HepG2 (cell line): Measurements from ENCODE around the gene RTEL1. TPM values are rescaled to one million over a fixed set of nuclear protein-coding genes. Genes with fewer than 3 reads are reported as not detected.
A peak's percentile ranks its signal among the peaks of the same experiment; 100 is the strongest.

Experiments used
- ARNT2 ChIP-seq: sonication (generic); formaldehyde crosslinking; IDR thresholded peaks from 2 replicates; pipeline ENCODE4 v1.8.0; 2022; ENCODE audit warnings: mild to moderate bottlenecking, low read depth, missing genetic modification reagents, moderate library complexity
- BCL6 ChIP-seq: IDR thresholded peaks from 2 replicates; pipeline ENCODE4 v1.6.1; 2016; ENCODE audit warnings: missing genetic modification reagents, missing compliant biosample characterization
- CAMTA2 ChIP-seq: sonication (generic); formaldehyde crosslinking; IDR thresholded peaks from 2 replicates; pipeline ENCODE4 v1.4.0; 2020; ENCODE audit warnings: mild to moderate bottlenecking, missing genetic modification reagents, borderline replicate concordance
- CBFB ChIP-seq: sonication (generic); formaldehyde crosslinking; IDR thresholded peaks from 2 replicates; pipeline ENCODE4 v1.4.0; 2020; ENCODE audit warnings: missing genetic modification reagents
- FOXA3 ChIP-seq: IDR thresholded peaks from 2 replicates; pipeline ENCODE4 v1.6.1; 2016; ENCODE audit warnings: missing genetic modification reagents, missing compliant biosample characterization
- FOXK1 ChIP-seq: sonication (generic); formaldehyde crosslinking; IDR thresholded peaks from 2 replicates; pipeline ENCODE4 v1.4.0; 2020; ENCODE audit warnings: low read depth, missing genetic modification reagents, borderline replicate concordance
- KLF13 ChIP-seq: sonication (generic); formaldehyde crosslinking; IDR thresholded peaks from 2 replicates; pipeline ENCODE4 v1.4.0; 2020; ENCODE audit warnings: mild to moderate bottlenecking, missing genetic modification reagents
- MAZ ChIP-seq, 2 experiments: sonication (generic) in 1 of 2; formaldehyde crosslinking in 1 of 2; IDR thresholded peaks; 2 replicates each; pipeline versions ENCODE4 v1.5.0 to v1.6.1; 2012 to 2020; ENCODE audit warnings: low read depth in 2 of 2, mild to moderate bottlenecking in 2 of 2, borderline replicate concordance in 1 of 2, improper control_type of control experiment in 1 of 2, low read length in 1 of 2, missing genetic modification reagents in 1 of 2, moderate library complexity in 1 of 2
- MEIS2 ChIP-seq: sonication (generic); formaldehyde crosslinking; IDR thresholded peaks from 2 replicates; pipeline ENCODE4 v1.9.0; 2021; ENCODE audit warnings: mild to moderate bottlenecking, missing genetic modification reagents
- RFXAP ChIP-seq: sonication (generic); formaldehyde crosslinking; IDR thresholded peaks from 2 replicates; pipeline ENCODE4 v1.4.0; 2020; ENCODE audit warnings: missing genetic modification reagents, borderline replicate concordance
- ZNF274 ChIP-seq: sonication (generic); formaldehyde crosslinking; IDR thresholded peaks from 2 replicates; pipeline ENCODE4 v1.5.1; 2020; ENCODE audit warnings: mild to moderate bottlenecking, missing genetic modification reagents
- ZNF552 ChIP-seq: sonication (generic); formaldehyde crosslinking; IDR thresholded peaks from 2 replicates; pipeline ENCODE4 v1.9.0; 2022; ENCODE audit warnings: missing genetic modification reagents, mild to moderate bottlenecking, borderline replicate concordance
- ZNF616 ChIP-seq: sonication (generic); formaldehyde crosslinking; IDR thresholded peaks from 2 replicates; pipeline ENCODE4 v1.5.0; 2020; ENCODE audit warnings: low read depth, mild to moderate bottlenecking, missing genetic modification reagents
- ZNF672 ChIP-seq: sonication (generic); formaldehyde crosslinking; IDR thresholded peaks from 2 replicates; pipeline ENCODE4 v1.8.1; 2022; ENCODE audit warnings: missing genetic modification reagents
- ZNF772 ChIP-seq: sonication (generic); formaldehyde crosslinking; IDR thresholded peaks from 2 replicates; pipeline ENCODE4 v1.5.0; 2020; ENCODE audit warnings: mild to moderate bottlenecking, missing genetic modification reagents
- ZSCAN31 ChIP-seq: sonication (generic); formaldehyde crosslinking; IDR thresholded peaks from 2 replicates; pipeline ENCODE4 v1.5.0; 2020; ENCODE audit warnings: low read depth, mild to moderate bottlenecking, missing genetic modification reagents
- polyA plus RNA-seq, 8 experiments: library from polyadenylated mRNA; depleted of rRNA in 3 of 8; stranded (reverse) in 7 of 8; unstranded in 1 of 8; fragments of >200 nt; fragmentation: Illumina TruSeq in 4 of 8; extraction: Trizol in 4 of 8; gene quantifications; 2 replicates each; pipeline versions ENCODE4 v1.2.1 to v1.2.3, GENCODE V29; 2011 to 2016; ENCODE audit warnings: low read depth in 4 of 8, missing spikeins in 1 of 8, mixed read lengths in 1 of 8; ENCODE audit not compliant: insufficient read depth in 1 of 8
- total RNA-seq, 5 experiments: library from RNA; depleted of rRNA; stranded (reverse); fragments of >200 nt; fragmentation: Illumina TruSeq; extraction: Trizol; gene quantifications; 2 replicates each; pipeline ENCODE4 v1.2.3, GENCODE V29; 2016; ENCODE audit warnings: low read depth in 1 of 5
- TF ChIP-seq, protein P1 (sequence below): IDR thresholded peaks from 2 replicates; pipeline ENCODE4 v1.6.1; 2016
- TF ChIP-seq, protein P2 (sequence below): sonication (generic); formaldehyde crosslinking; IDR thresholded peaks from 2 replicates; pipeline ENCODE4 v1.4.0; 2020; ENCODE audit warnings: missing genetic modification reagents, borderline replicate concordance
- TF ChIP-seq, protein P3 (sequence below): sonication (generic); formaldehyde crosslinking; IDR thresholded peaks from 2 replicates; pipeline ENCODE4 v1.4.0; 2020; ENCODE audit warnings: missing genetic modification reagents
- TF ChIP-seq, protein P4 (sequence below): IDR thresholded peaks from 2 replicates; pipeline ENCODE4 v1.6.1; 2016; ENCODE audit warnings: mild to moderate bottlenecking
- TF ChIP-seq, protein P5 (sequence below): sonication (generic); formaldehyde crosslinking; IDR thresholded peaks from 2 replicates; pipeline ENCODE4 v1.5.1; 2020; ENCODE audit warnings: mild to moderate bottlenecking, missing genetic modification reagents, moderate library complexity

The RTEL1 gene
- total and polyA plus RNA-seq, 2 of the 13 experiments (the other 11 are each of a cell fraction or from before 2014, with no cell fraction given) = 21.8 to 36.4 TPM

DNA sequence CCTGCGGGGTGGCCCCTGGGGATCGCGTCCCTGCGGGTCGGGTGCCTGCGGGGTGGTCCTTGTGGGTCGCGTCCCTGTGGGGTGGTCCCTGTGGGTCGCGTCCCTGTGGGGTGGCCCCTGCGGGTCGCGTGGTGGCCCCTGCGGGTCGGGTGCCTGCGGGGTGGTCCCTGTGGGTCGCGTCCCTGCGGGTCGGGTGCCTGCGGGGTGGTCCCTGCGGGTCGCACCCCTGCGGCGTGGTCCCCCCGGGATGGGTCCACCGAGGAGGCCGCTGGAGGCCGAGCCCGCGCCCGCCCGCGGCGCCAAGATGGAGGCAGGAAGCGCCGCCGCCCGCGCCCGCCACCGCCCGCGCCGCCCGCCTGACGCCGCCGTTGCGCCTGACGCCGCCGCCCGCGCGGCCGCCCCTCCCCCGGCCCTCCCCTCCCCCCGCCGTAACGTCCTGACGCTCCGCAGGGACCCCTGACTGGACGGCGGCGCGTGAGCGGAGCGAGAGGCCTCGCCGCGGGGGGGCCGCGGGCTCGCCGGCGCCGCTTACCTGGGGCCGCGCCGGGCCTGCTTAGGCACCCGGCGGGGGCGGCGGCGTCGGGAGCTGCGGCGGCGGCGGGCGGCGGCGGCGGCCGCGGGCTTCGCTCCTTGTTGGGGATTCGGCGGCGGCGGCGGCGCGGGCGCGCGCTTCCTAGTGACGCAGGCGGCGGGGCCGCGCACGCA, 31.5 kb upstream of the RTEL1 start, which contains the start of gene GMEB2 (continued):
- TF ChIP-seq, protein P1, sequence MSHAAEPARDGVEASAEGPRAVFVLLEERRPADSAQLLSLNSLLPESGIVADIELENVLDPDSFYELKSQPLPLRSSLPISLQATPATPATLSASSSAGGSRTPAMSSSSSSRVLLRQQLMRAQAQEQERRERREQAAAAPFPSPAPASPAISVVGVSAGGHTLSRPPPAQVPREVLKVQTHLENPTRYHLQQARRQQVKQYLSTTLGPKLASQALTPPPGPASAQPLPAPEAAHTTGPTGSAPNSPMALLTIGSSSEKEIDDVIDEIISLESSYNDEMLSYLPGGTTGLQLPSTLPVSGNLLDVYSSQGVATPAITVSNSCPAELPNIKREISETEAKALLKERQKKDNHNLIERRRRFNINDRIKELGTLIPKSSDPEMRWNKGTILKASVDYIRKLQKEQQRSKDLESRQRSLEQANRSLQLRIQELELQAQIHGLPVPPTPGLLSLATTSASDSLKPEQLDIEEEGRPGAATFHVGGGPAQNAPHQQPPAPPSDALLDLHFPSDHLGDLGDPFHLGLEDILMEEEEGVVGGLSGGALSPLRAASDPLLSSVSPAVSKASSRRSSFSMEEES = peak; percentile 22; the same call in 1 of the 2 replicates
- peak; percentile 81 for TF ChIP-seq RFXAP (CRISPR knock-in tag)
- TF ChIP-seq MAZ (IDR thresholded peaks at IDR 0.05; ENCODE audit: borderline replicate concordance, low read depth, low read length) = 0 out of 2 replicates have a peak, but pooled peaks have one; percentile 47
- peak; percentile 28 for TF ChIP-seq MAZ (CRISPR knock-in tag; IDR thresholded peaks at IDR 0.05; ENCODE audit: low read depth)
- peak; percentile 49; the same call in 1 of the 2 replicates for TF ChIP-seq ZNF552 (CRISPR knock-in tag)
- TF ChIP-seq, protein P2, sequence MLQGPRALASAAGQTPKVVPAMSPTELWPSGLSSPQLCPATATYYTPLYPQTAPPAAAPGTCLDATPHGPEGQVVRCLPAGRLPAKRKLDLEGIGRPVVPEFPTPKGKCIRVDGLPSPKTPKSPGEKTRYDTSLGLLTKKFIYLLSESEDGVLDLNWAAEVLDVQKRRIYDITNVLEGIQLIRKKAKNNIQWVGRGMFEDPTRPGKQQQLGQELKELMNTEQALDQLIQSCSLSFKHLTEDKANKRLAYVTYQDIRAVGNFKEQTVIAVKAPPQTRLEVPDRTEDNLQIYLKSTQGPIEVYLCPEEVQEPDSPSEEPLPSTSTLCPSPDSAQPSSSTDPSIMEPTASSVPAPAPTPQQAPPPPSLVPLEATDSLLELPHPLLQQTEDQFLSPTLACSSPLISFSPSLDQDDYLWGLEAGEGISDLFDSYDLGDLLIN = peak; percentile 63; the same call in 1 of the 2 replicates
- TF ChIP-seq ZNF672 = no peak
- 0 out of 2 replicates have a peak, but pooled peaks have one; percentile 23 for TF ChIP-seq BCL6 (CRISPR knock-in tag)
- peak; percentile 43; the same call in 1 of the 2 replicates for TF ChIP-seq FOXK1 (CRISPR knock-in tag)
- TF ChIP-seq, protein P3, sequence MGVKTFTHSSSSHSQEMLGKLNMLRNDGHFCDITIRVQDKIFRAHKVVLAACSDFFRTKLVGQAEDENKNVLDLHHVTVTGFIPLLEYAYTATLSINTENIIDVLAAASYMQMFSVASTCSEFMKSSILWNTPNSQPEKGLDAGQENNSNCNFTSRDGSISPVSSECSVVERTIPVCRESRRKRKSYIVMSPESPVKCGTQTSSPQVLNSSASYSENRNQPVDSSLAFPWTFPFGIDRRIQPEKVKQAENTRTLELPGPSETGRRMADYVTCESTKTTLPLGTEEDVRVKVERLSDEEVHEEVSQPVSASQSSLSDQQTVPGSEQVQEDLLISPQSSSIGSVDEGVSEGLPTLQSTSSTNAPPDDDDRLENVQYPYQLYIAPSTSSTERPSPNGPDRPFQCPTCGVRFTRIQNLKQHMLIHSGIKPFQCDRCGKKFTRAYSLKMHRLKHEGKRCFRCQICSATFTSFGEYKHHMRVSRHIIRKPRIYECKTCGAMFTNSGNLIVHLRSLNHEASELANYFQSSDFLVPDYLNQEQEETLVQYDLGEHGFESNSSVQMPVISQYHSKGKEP = peak; percentile 30; the same call in 1 of the 2 replicates
- no peak; the same call in 1 of the 2 replicates for TF ChIP-seq FOXA3 (CRISPR knock-in tag)
- TF ChIP-seq, protein P4, sequence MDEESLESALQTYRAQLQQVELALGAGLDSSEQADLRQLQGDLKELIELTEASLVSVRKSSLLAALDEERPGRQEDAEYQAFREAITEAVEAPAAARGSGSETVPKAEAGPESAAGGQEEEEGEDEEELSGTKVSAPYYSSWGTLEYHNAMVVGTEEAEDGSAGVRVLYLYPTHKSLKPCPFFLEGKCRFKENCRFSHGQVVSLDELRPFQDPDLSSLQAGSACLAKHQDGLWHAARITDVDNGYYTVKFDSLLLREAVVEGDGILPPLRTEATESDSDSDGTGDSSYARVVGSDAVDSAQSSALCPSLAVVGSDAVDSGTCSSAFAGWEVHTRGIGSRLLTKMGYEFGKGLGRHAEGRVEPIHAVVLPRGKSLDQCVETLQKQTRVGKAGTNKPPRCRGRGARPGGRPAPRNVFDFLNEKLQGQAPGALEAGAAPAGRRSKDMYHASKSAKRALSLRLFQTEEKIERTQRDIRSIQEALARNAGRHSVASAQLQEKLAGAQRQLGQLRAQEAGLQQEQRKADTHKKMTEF (CRISPR knock-in tag) = 0 out of 2 replicates have a peak, but pooled peaks have one; percentile 3
- peak; percentile 47 for TF ChIP-seq ZSCAN31
- TF ChIP-seq ZNF772 = peak; percentile 64; the same call in 1 of the 2 replicates
- TF ChIP-seq ZNF616 (CRISPR knock-in tag) = peak; percentile 50; the same call in 1 of the 2 replicates
- TF ChIP-seq, protein P5, sequence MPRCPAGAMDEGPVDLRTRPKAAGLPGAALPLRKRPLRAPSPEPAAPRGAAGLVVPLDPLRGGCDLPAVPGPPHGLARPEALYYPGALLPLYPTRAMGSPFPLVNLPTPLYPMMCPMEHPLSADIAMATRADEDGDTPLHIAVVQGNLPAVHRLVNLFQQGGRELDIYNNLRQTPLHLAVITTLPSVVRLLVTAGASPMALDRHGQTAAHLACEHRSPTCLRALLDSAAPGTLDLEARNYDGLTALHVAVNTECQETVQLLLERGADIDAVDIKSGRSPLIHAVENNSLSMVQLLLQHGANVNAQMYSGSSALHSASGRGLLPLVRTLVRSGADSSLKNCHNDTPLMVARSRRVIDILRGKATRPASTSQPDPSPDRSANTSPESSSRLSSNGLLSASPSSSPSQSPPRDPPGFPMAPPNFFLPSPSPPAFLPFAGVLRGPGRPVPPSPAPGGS = peak; percentile 93; the same call in 1 of the 2 replicates
- peak; percentile 82 for TF ChIP-seq ARNT2
- peak; percentile 50; the same call in 1 of the 2 replicates for TF ChIP-seq CBFB
- TF ChIP-seq CAMTA2 = no peak
- peak; percentile 88 for TF ChIP-seq MEIS2 (CRISPR knock-in tag)
- peak; percentile 66 for TF ChIP-seq ZNF274 (CRISPR knock-in tag)
- peak; percentile 46; the same call in 1 of the 2 replicates for TF ChIP-seq KLF13 (CRISPR knock-in tag)
